Mesodermal cell (in vitro differentiated cells): ENCODE data around the gene SKIDA1.
"Not testable (repeated sequence)": the region's sequence is repeated elsewhere in the genome, so short reads cannot be mapped to it uniquely, and the experiment has no call there.

Experiments
- H3K27ac ChIP-seq: 2 replicates; pipeline ENCODE4 v1.7.0; 2013; ENCODE audit warnings: mild to moderate bottlenecking, low read depth, low read length, moderate library complexity; ENCODE audit not compliant: severe bottlenecking
- H3K36me3 ChIP-seq: 2 replicates; pipeline ENCODE4 v1.7.1; 2013; ENCODE audit warnings: mild to moderate bottlenecking, low read length, moderate library complexity; ENCODE audit not compliant: control insufficient read depth, insufficient read depth
- H3K4me1 ChIP-seq: one replicate; pipeline ENCODE4 v1.7.1; 2013; ENCODE audit warnings: mild to moderate bottlenecking, low read length; ENCODE audit not compliant: insufficient read depth, control insufficient read depth, poor library complexity, severe bottlenecking
- H3K4me3 ChIP-seq: 2 replicates; pipeline ENCODE4 v1.7.0; 2013; ENCODE audit warnings: low read length, control low read depth, mild to moderate bottlenecking; ENCODE audit not compliant: insufficient read depth, poor library complexity, severe bottlenecking; ENCODE audit errors: extremely low read depth
- H3K9me3 ChIP-seq: 2 replicates; pipeline ENCODE4 v1.7.1; 2013; ENCODE audit warnings: mild to moderate bottlenecking, low read length, moderate library complexity; ENCODE audit not compliant: control insufficient read depth
- WGBS, 2 experiments: methylation state at CpG; one replicate each; pipeline ENCODE4 v1.1.5; 2013; ENCODE audit warnings: missing lambda C conversion rate in 2 of 2; ENCODE audit not compliant: insufficient coverage in 2 of 2; 5-methylcytosine and 5-hydroxymethylcytosine counted together

SKIDA1 gene

GRCh38 chr10:21535976-21536375 lies 10.5 kb upstream of the SKIDA1 start:
- Histone ChIP-seq H3K36me3 (peaks cover 36% of the 10 kb centered on the region), H3K4me3 (peak overlapping the region; percentile 53)
- H3K27ac ChIP-seq, H3K4me1 ChIP-seq, H3K9me3 ChIP-seq: not testable (repeated sequence)
- 90 to 91% methylated on average over 9 of the region's 9 CpGs for WGBS, 2 experiments

- Histone ChIP-seq H3K4me3 (peak overlapping the region; percentile 53), H3K36me3 (peaks cover 32% of the 10 kb centered on the region), H3K9me3 (no peaks in the 10 kb centered on the region), H3K27ac (peak overlapping the region; percentile 49), H3K4me1 (peaks cover 3% of the 10 kb centered on the region)
- WGBS, 2 experiments, result 42 to 44% methylated on average over 4 to 8 of the region's 9 CpGs
These were observed 10.0 kb upstream of the SKIDA1 start for GRCh38 chr10:21535494-21535965.

GRCh38 chr10:21534604-21535493 lies 9.4 kb upstream of the SKIDA1 start:
- Histone ChIP-seq H3K4me1 (peaks cover 3% of the 10 kb centered on the region), H3K27ac (peak overlapping the region; percentile 49), H3K9me3 (no peaks in the 10 kb centered on the region), H3K36me3 (peaks cover 25% of the 10 kb centered on the region), H3K4me3 (peak overlapping the region; percentile 53)
- WGBS, 2 experiments, result 1 to 2% methylated on average over 41 to 54 of the region's 96 CpGs

- Histone ChIP-seq H3K36me3 (peaks cover 19% of the 10 kb centered on the region), H3K27ac (peak overlapping the region; percentile 83), H3K9me3 (no peaks in the 10 kb centered on the region), H3K4me1 (peaks cover 3% of the 10 kb centered on the region), H3K4me3 (peak overlapping the region; percentile 53)
- no CpG with 5 or more reads among the region's 26 CpGs for WGBS, 2 experiments
These were observed 8.8 kb upstream of the SKIDA1 start for GRCh38 chr10:21534280-21534586.

- Histone ChIP-seq H3K27ac (peak within 1 kb of the TSS; percentile 83), H3K36me3 (peaks cover 16% of the 10 kb centered on the region), H3K4me3 (peak within 1 kb of the TSS; percentile 53), H3K4me1 (peaks cover 3% of the 10 kb centered on the region), H3K9me3 (no peaks in the 10 kb centered on the region)
- WGBS, 2 experiments, result 1 to 2% methylated on average over 20 to 58 of the region's 74 CpGs
These were observed 8.2 kb upstream of the SKIDA1 start, which contains the start of gene MLLT10 for GRCh38 chr10:21533467-21534279. MLLT10 (plus strand) TSS chr10:21534232; CDS start chr10:21534645, 413 bp downstream.

- 36 to 51% methylated on average over 8 of the region's 10 CpGs for WGBS, 2 experiments
- peaks cover 3% of the 10 kb centered on the region for H3K4me1 ChIP-seq
- peaks cover 8% of the 10 kb centered on the region for H3K36me3 ChIP-seq
- peak overlapping the region; percentile 53 for H3K4me3 ChIP-seq
- peak overlapping the region; percentile 83 for H3K27ac ChIP-seq
- H3K9me3 ChIP-seq, result no peaks in the 10 kb centered on the region
These were observed 7.4 kb upstream of the SKIDA1 start for GRCh38 chr10:21532694-21533466.

GRCh38 chr10:21531164-21531563 lies 5.7 kb upstream of the SKIDA1 start:
- no CpG with 5 or more reads among the region's 1 CpG for WGBS, 2 experiments
- Histone ChIP-seq H3K4me1 (peaks cover 3% of the 10 kb centered on the region), H3K4me3 (no peak overlapping the region), H3K36me3 (no peaks in the 10 kb centered on the region), H3K27ac (no peak overlapping the region), H3K9me3 (no peaks in the 10 kb centered on the region)

GRCh38 chr10:21530641-21531040 lies 5.2 kb upstream of the SKIDA1 start:
- no CpG with 5 or more reads among the region's 1 CpG for WGBS, 2 experiments

GRCh38 chr10:21530168-21530567 lies 4.7 kb upstream of the SKIDA1 start:
- H3K36me3 ChIP-seq, result no peaks in the 10 kb centered on the region
- no peak overlapping the region for H3K27ac ChIP-seq
- no peak overlapping the region for H3K4me3 ChIP-seq
- no CpG with 5 or more reads among the region's 1 CpG for WGBS, 2 experiments
- H3K4me1 ChIP-seq, result peaks cover 3% of the 10 kb centered on the region
- no peaks in the 10 kb centered on the region for H3K9me3 ChIP-seq

More at GRCh38 chr10:21530641-21531040, 5.2 kb upstream of the SKIDA1 start:
- peak overlapping the region; percentile 13 for H3K27ac ChIP-seq
- no peak overlapping the region for H3K4me3 ChIP-seq
- H3K4me1 ChIP-seq, result peaks cover 3% of the 10 kb centered on the region
- H3K36me3 ChIP-seq, result no peaks in the 10 kb centered on the region
- no peaks in the 10 kb centered on the region for H3K9me3 ChIP-seq
